Measurements from ENCODE around the gene ACVR1B.

DNA sequence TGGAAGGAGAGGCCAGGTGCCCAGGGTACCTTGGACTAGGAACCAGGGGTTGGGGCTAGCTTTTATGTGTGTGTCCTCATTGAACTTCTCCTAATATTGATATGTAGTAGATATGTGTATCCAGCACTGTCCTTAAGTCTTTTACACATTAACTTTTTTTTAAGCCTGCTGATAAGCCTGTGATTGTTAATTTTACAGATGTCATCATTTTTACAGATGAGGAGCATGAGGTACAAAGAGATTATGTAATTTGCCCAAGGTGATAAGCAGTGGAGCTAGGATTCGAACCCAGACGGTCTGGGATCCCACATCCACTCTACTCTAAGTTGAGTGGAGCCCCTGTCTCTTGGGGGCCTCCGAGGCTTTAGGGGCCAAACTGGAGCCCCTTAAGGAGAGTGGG, 89.5 kb downstream of the ACVR1B start:
- TF ChIP-seq, protein P1, sequence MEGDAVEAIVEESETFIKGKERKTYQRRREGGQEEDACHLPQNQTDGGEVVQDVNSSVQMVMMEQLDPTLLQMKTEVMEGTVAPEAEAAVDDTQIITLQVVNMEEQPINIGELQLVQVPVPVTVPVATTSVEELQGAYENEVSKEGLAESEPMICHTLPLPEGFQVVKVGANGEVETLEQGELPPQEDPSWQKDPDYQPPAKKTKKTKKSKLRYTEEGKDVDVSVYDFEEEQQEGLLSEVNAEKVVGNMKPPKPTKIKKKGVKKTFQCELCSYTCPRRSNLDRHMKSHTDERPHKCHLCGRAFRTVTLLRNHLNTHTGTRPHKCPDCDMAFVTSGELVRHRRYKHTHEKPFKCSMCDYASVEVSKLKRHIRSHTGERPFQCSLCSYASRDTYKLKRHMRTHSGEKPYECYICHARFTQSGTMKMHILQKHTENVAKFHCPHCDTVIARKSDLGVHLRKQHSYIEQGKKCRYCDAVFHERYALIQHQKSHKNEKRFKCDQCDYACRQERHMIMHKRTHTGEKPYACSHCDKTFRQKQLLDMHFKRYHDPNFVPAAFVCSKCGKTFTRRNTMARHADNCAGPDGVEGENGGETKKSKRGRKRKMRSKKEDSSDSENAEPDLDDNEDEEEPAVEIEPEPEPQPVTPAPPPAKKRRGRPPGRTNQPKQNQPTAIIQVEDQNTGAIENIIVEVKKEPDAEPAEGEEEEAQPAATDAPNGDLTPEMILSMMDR (IDR thresholded peaks at IDR 0.05) = no peak
- TF ChIP-seq EZH2 (IDR thresholded peaks at IDR 0.05; ENCODE audit: borderline replicate concordance, insufficient read depth, low read depth, low read length, poor library complexity, severe bottlenecking) = no peak

Data from B cell (primary cell).